IMR-90 (cell line): Measurements from ENCODE around the gene CCDC117. TPM values are rescaled to one million over a fixed set of nuclear protein-coding genes. Genes with fewer than 3 reads are reported as not detected.

Experiments used
- ATAC-seq: fragments of 200-7000 bp; cut with Tn5 transposase; 2 replicates; pipeline ENCODE4 v1.9.1; 2020; ENCODE audit warnings: low read depth, mild to moderate bottlenecking, moderate library complexity
- BruUV-seq: library from RNA; stranded (reverse); fragments of 400-500 nt; replicated peaks from 2 replicates; lab custom pipeline; 2021; lab: Mats Ljungman, UMichigan
- CTCF ChIA-PET: fragments of 300-600 bp; formaldehyde crosslinking; extraction: SDS; loops from one replicate; lab custom pipeline; 2021; ENCODE audit warnings: antibody characterized with exemption; lab: Yijun Ruan, JAX
- POLR2A ChIA-PET: fragments of 300-600 bp; sonication (Branson Sonifier 250); formaldehyde crosslinking; loops from one replicate; lab custom pipeline; 2022; ENCODE audit warnings: antibody characterized with exemption; ENCODE audit not compliant: unreplicated experiment; lab: Charles Lee
- DNase-seq: peaks from one replicate; pipeline ENCODE4 v3.0.0; 2013
- H2AFZ ChIP-seq: replicated peaks from 2 replicates; pipeline ENCODE3; 2013; ENCODE audit warnings: low read length, mild to moderate bottlenecking; ENCODE audit not compliant: poor library complexity
- H2AK5ac ChIP-seq: 2 replicates; pipeline ENCODE4 v1.6.1; 2013; ENCODE audit warnings: low read depth, low read length, inconsistent platforms
- H2AK9ac ChIP-seq: replicated peaks from 2 replicates; pipeline ENCODE3; 2013; ENCODE audit warnings: mild to moderate bottlenecking, low read depth, low read length, moderate library complexity; ENCODE audit not compliant: poor library complexity
- H2BK120ac ChIP-seq: 2 replicates; pipeline ENCODE4 v1.6.1; 2013; ENCODE audit warnings: low read depth, low read length, inconsistent platforms
- H2BK15ac ChIP-seq: 3 replicates; pipeline ENCODE4 v1.6.1; 2013; ENCODE audit warnings: low read depth, low read length, inconsistent platforms
- H2BK20ac ChIP-seq: 2 replicates; pipeline ENCODE4 v1.6.1; 2013; ENCODE audit warnings: low read depth, mild to moderate bottlenecking, inconsistent platforms, low read length, moderate library complexity
- H2BK5ac ChIP-seq: 2 replicates; pipeline ENCODE4 v1.6.1; 2013; ENCODE audit warnings: mild to moderate bottlenecking, low read depth, low read length, inconsistent platforms; ENCODE audit not compliant: poor library complexity, severe bottlenecking
- H3K14ac ChIP-seq: replicated peaks from 2 replicates; pipeline ENCODE4 v1.6.1; 2013; ENCODE audit warnings: low read depth, low read length, inconsistent platforms
- H3K18ac ChIP-seq: 2 replicates; pipeline ENCODE4 v1.6.1; 2013; ENCODE audit warnings: low read depth, low read length, control low read depth
- H3K23ac ChIP-seq: 2 replicates; pipeline ENCODE4 v1.6.1; 2013; ENCODE audit warnings: low read depth, low read length, inconsistent platforms
- H3K27ac ChIP-seq: 2 replicates; pipeline ENCODE4 v1.5.1; 2013; ENCODE audit warnings: mild to moderate bottlenecking, control low read depth, low read length; ENCODE audit not compliant: insufficient read depth
- H3K27me3 ChIP-seq: 2 replicates; pipeline ENCODE4 v1.6.1; 2013; ENCODE audit warnings: low read length; ENCODE audit not compliant: control insufficient read depth, insufficient read depth
- H3K36me3 ChIP-seq: 2 replicates; pipeline ENCODE4 v1.6.1; 2013; ENCODE audit warnings: low read length, mixed read lengths; ENCODE audit not compliant: control insufficient read depth, insufficient read depth
- H3K4ac ChIP-seq: 2 replicates; pipeline ENCODE4 v1.6.1; 2013; ENCODE audit warnings: low read depth, low read length, inconsistent platforms
- H3K4me1 ChIP-seq: 2 replicates; pipeline ENCODE4 v1.6.1; 2013; ENCODE audit warnings: low read length, mixed read lengths; ENCODE audit not compliant: control insufficient read depth, insufficient read depth
- H3K4me2 ChIP-seq: 2 replicates; pipeline ENCODE4 v1.6.1; 2013; ENCODE audit warnings: low read depth, mild to moderate bottlenecking, control low read depth, low read length, moderate library complexity
- H3K4me3 ChIP-seq: 2 replicates; pipeline ENCODE4 v1.5.1; 2013; ENCODE audit warnings: low read depth, mild to moderate bottlenecking, control low read depth, low read length, moderate library complexity; ENCODE audit not compliant: insufficient read depth
- H3K56ac ChIP-seq: 2 replicates; pipeline ENCODE4 v1.6.1; 2013; ENCODE audit warnings: low read length, inconsistent platforms; ENCODE audit not compliant: insufficient read depth; ENCODE audit errors: extremely low read depth
- H3K79me1 ChIP-seq, 2 experiments: 2 replicates each; pipeline ENCODE4 v1.6.1; 2013; ENCODE audit warnings: low read length in 2 of 2, inconsistent platforms in 1 of 2, low read depth in 1 of 2
- H3K9ac ChIP-seq: 2 replicates; pipeline ENCODE4 v1.6.1; 2013; ENCODE audit warnings: low read depth, low read length, control low read depth
- H3K9me1 ChIP-seq: 2 replicates; pipeline ENCODE4 v1.6.1; 2013; ENCODE audit warnings: low read length, inconsistent platforms; ENCODE audit not compliant: insufficient read depth
- H3K9me3 ChIP-seq: 2 replicates; pipeline ENCODE4 v1.6.1; 2013; ENCODE audit warnings: low read length; ENCODE audit not compliant: control insufficient read depth, insufficient read depth
- H4K20me1 ChIP-seq: 2 replicates; pipeline ENCODE4 v1.6.1; 2013; ENCODE audit warnings: low read length, inconsistent platforms; ENCODE audit not compliant: insufficient read depth
- H4K5ac ChIP-seq: 2 replicates; pipeline ENCODE4 v1.6.1; 2013; ENCODE audit warnings: mild to moderate bottlenecking, low read depth, low read length, control low read depth
- H4K8ac ChIP-seq, 2 experiments: 2 replicates each; pipeline ENCODE4 v1.6.1; 2013; ENCODE audit warnings: low read depth in 2 of 2, low read length in 2 of 2, control low read depth in 1 of 2, inconsistent platforms in 1 of 2
- H4K91ac ChIP-seq: 2 replicates; pipeline ENCODE4 v1.6.1; 2013; ENCODE audit warnings: low read depth, low read length, inconsistent platforms; ENCODE audit not compliant: insufficient read depth
- CTCF ChIP-seq: conservative IDR thresholded peaks from 2 replicates; pipeline ENCODE4 v1.5.1; 2012; ENCODE audit warnings: mild to moderate bottlenecking, low read depth, low read length, improper control_type of control experiment
- FOS ChIP-seq: fragments of 150-350 bp; IDR thresholded peaks from 2 replicates; pipeline ENCODE4 v1.6.1; 2016; ENCODE audit warnings: low read depth, low read length
- MAZ ChIP-seq: IDR thresholded peaks from 2 replicates; pipeline ENCODE4 v1.6.1; 2012; ENCODE audit warnings: low read depth, mild to moderate bottlenecking, low read length, improper control_type of control experiment, moderate library complexity, borderline replicate concordance
- NFE2L2 ChIP-seq: fragments of 150-350 bp; IDR thresholded peaks from 2 replicates; pipeline ENCODE4 v1.6.1; 2016; ENCODE audit warnings: low read depth, mild to moderate bottlenecking, low read length
- POLR2A ChIP-seq: IDR thresholded peaks from 2 replicates; pipeline ENCODE4 v1.6.1; 2012; ENCODE audit warnings: mild to moderate bottlenecking, low read depth, low read length
- RAD21 ChIP-seq: IDR thresholded peaks from 2 replicates; pipeline ENCODE4 v1.6.1; 2012; ENCODE audit warnings: low read length, improper control_type of control experiment
- RCOR1 ChIP-seq: IDR thresholded peaks from 2 replicates; pipeline ENCODE4 v1.6.1; 2012; ENCODE audit warnings: mild to moderate bottlenecking, low read length, improper control_type of control experiment; ENCODE audit not compliant: insufficient replicate concordance
- RFX5 ChIP-seq: IDR thresholded peaks from 2 replicates; pipeline ENCODE4 v1.8.0; 2012; ENCODE audit warnings: low read depth, mild to moderate bottlenecking, low read length, moderate library complexity
- WGBS, 2 experiments: methylation state at CpG; one replicate each; pipeline versions ENCODE4 v1.1.5 to v1.1.7; 2013; ENCODE audit warnings: missing lambda C conversion rate in 2 of 2; ENCODE audit not compliant: insufficient read length in 1 of 2; ENCODE audit errors: extremely low coverage in 2 of 2; 5-methylcytosine and 5-hydroxymethylcytosine counted together
- dilution Hi-C: fragments of 300-500 bp; cut with HindIII; formaldehyde crosslinking; loops from one replicate; pipeline ENCODE4 v1.14.3; 2018; ENCODE audit warnings: low sequenced_read_pairs; ENCODE audit not compliant: unreplicated experiment
- in situ Hi-C: fragments of 300-500 bp; cut with MboI; formaldehyde crosslinking; loops from 3 replicates; pipeline ENCODE4 v1.14.3; 2019; ENCODE audit warnings: low sequenced_read_pairs, inconsistent platforms, mixed read lengths
- intact Hi-C: fragments of 100-400 bp; cut with micrococcal nuclease; formaldehyde crosslinking; loops from 2 replicates; pipeline ENCODE4 v1.10.0; 2022
- polyA plus RNA-seq, 3 experiments: library from polyadenylated mRNA; depleted of rRNA; stranded (reverse); fragments of >200 nt; gene quantifications; 2 replicates each; pipeline ENCODE4 v1.2.3, GENCODE V29; 2012; ENCODE audit warnings: low replicate concordance in 1 of 3
- total RNA-seq: library from RNA; depleted of rRNA; stranded (reverse); fragments of >200 nt; gene quantifications from 2 replicates; pipeline ENCODE4 v1.2.3, GENCODE V29; 2012
- TF ChIP-seq, protein P1 (sequence below): fragments of 150-350 bp; IDR thresholded peaks from 2 replicates; pipeline ENCODE4 v1.6.1; 2017; ENCODE audit warnings: mild to moderate bottlenecking, antibody characterized with exemption, low read length, low read depth

CCDC117 gene
- total and polyA plus RNA-seq, 2 of the 4 experiments (the other 2 are of a cell fraction), result 5.9 to 7.0 TPM

DNA sequence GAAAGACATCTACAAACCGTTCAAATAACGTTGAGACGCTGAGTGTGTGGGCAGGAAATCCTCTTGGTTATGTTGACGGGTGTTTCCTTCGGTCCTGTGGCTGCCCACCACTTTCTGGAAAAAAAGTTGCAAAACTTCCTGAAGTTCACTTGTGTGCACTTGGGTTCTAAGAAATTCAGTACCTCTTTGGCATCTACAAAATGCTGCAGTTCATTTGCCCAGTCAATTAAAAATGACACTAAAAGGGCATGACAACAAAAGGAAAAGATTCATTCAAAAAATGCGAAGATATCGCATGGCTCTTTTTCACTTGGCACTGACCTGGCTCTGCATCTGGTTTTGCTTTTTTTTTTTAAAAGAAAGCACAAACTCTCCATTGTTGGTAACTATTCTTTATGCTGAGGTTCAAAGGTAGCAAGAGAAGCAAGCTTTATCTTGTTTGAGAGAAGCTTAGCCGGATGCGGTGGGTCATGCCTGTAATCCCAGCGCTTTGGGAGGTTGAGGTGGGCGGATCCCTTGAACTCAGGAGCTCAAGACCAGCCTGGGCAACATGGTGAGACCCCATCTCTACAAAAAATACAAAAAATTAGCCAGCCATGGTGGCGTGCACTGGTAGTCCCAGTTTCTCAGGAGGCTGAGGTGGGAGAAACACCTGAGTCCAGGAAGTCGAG is 38.5 kb downstream of the CCDC117 start:
- Histone ChIP-seq H3K4me2 (no peak overlapping the region), H3K4me1 (peaks cover 2% of the 10 kb centered on the region; the same call in 1 of the 2 replicates), H3K27me3 (no peaks in the 10 kb centered on the region), H4K8ac (no peak overlapping the region), H3K4ac (no peak overlapping the region), H2BK120ac (no peak overlapping the region), H4K5ac (no peak overlapping the region), H3K36me3 (peaks cover 2% of the 10 kb centered on the region; the same call in 1 of the 2 replicates), H2BK5ac (no peak overlapping the region), H4K91ac (no peak overlapping the region), H4K20me1 (no peaks in the 10 kb centered on the region), H3K9me1 (peaks cover 5% of the 10 kb centered on the region; the same call in 1 of the 2 replicates), H3K79me1 (peaks cover 0 to 4% of the 10 kb centered on the region in 2 experiments; a peak in 2 of 4 replicates), H3K9me3 (no peaks in the 10 kb centered on the region), H2AK5ac (no peak overlapping the region), H3K4me3 (no peak overlapping the region), H2BK20ac (no peak overlapping the region), H3K18ac (no peak overlapping the region), H3K27ac (no peak overlapping the region), H3K23ac (no peak overlapping the region), H2AFZ (no peak overlapping the region), H2AK9ac (no peak overlapping the region), H2BK15ac (no peak overlapping the region), H3K14ac (no peak overlapping the region), H3K56ac (no peak overlapping the region), H3K9ac (no peak overlapping the region)
- WGBS, 2 experiments, result no CpG with 5 or more reads among the region's 13 CpGs
- in situ Hi-C loops (no loop called here), dilution Hi-C loops (no loop called here), intact Hi-C loops (no loop called here)
- ChIA-PET CTCF (no interaction called here), POLR2A (no interaction called here)
- no peak for ATAC-seq
- DNase-seq, result no peak
- no TSS peak for BruUV-seq
- TF ChIP-seq POLR2A (no peak), RAD21 (no peak), CTCF (no peak), RFX5 (no peak), RCOR1 (no peak), FOS (no peak), MAZ (no peak), NFE2L2 (no peak)
- TF ChIP-seq, protein P1, sequence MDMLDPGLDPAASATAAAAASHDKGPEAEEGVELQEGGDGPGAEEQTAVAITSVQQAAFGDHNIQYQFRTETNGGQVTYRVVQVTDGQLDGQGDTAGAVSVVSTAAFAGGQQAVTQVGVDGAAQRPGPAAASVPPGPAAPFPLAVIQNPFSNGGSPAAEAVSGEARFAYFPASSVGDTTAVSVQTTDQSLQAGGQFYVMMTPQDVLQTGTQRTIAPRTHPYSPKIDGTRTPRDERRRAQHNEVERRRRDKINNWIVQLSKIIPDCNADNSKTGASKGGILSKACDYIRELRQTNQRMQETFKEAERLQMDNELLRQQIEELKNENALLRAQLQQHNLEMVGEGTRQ, result no peak
